NB4 (cell line): Measurements from ENCODE around the gene TRIM61.

Experiments used
- POLR2A ChIP-seq: IDR thresholded peaks from 2 replicates; pipeline ENCODE4 v1.6.1; 2011; ENCODE audit warnings: mild to moderate bottlenecking; ENCODE audit not compliant: insufficient read length; ENCODE audit errors: extremely low read depth
- TF ChIP-seq, protein P1 (sequence below): IDR thresholded peaks from one replicate; pipeline ENCODE4 v1.5.1; 2012; ENCODE audit warnings: low read depth, low read length

DNA sequence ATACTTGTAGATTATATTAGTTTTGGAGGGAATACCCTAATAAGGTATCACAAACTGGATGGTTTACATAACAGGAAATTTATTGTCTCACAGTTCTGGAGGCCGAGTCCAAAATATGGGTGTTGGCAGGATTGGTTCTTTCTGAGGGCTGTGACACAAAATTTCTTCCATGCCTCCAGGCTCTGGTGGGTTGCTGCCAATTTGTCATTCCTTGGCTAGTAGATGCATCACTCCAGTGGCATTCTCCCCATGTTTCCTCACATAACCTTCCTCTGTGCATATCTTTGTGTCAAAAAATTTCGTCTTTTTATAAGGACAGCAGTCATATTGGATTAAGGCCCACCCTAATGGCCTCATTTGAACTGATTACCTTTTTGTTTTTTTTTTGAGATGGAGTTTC, 51.2 kb downstream of the TRIM61 start:
- TF ChIP-seq POLR2A = no peak
- TF ChIP-seq, protein P1, sequence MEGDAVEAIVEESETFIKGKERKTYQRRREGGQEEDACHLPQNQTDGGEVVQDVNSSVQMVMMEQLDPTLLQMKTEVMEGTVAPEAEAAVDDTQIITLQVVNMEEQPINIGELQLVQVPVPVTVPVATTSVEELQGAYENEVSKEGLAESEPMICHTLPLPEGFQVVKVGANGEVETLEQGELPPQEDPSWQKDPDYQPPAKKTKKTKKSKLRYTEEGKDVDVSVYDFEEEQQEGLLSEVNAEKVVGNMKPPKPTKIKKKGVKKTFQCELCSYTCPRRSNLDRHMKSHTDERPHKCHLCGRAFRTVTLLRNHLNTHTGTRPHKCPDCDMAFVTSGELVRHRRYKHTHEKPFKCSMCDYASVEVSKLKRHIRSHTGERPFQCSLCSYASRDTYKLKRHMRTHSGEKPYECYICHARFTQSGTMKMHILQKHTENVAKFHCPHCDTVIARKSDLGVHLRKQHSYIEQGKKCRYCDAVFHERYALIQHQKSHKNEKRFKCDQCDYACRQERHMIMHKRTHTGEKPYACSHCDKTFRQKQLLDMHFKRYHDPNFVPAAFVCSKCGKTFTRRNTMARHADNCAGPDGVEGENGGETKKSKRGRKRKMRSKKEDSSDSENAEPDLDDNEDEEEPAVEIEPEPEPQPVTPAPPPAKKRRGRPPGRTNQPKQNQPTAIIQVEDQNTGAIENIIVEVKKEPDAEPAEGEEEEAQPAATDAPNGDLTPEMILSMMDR = no peak
